ENCODE results near the gene S100A2.

The S100A2 gene

GRCh38 chr1:153543736-153544135, 21.9 kb downstream of the S100A2 start:
- no peak for DNase-seq

GRCh38 chr1:153542956-153543711, 22.5 kb downstream of the S100A2 start:
- no peak for DNase-seq

GRCh38 chr1:153541641-153542590, 23.7 kb downstream of the S100A2 start:
- DNase-seq, result no peak

GRCh38 chr1:153540394-153541361, 25.0 kb downstream of the S100A2 start, which contains the start of gene S100A5:
TSS of gene S100A5 (minus strand) at chr1:153540934. CDS start at chr1:153540191, 743 bp downstream.
- DNase-seq, result no peak

- no peak for DNase-seq
These were observed 26.1 kb downstream of the S100A2 start for GRCh38 chr1:153539395-153540093.

- peak; percentile 74 for DNase-seq
These were observed 27.3 kb downstream of the S100A2 start for GRCh38 chr1:153538315-153538821.

- no peak for DNase-seq
These were observed 28.3 kb downstream of the S100A2 start for GRCh38 chr1:153537376-153537730.

GRCh38 chr1:153536671-153537375, 28.8 kb downstream of the S100A2 start:
- DNase-seq, result no peak

GRCh38 chr1:153536012-153536670, 29.5 kb downstream of the S100A2 start:
- peak; percentile 44 for DNase-seq

- DNase-seq, result no peak
These were observed 30.2 kb downstream of the S100A2 start, which contains the start of gene S100A6 for GRCh38 chr1:153535242-153536011. TSS of gene S100A6 (minus strand) at chr1:153535991. CDS start at chr1:153535339, 652 bp downstream.

GRCh38 chr1:153534925-153535241, 30.8 kb downstream of the S100A2 start:
- DNase-seq, result no peak

GRCh38 chr1:153534226-153534924, 31.3 kb downstream of the S100A2 start:
- DNase-seq, result no peak

GRCh38 chr1:153533689-153534201, 31.9 kb downstream of the S100A2 start:
- DNase-seq, result no peak

GRCh38 chr1:153532769-153533599, 32.7 kb downstream of the S100A2 start:
- peak; percentile 78 for DNase-seq

GRCh38 chr1:153532181-153532580, 33.5 kb downstream of the S100A2 start:
- DNase-seq, result no peak

- no peak for DNase-seq
These were observed 34.0 kb downstream of the S100A2 start for GRCh38 chr1:153531638-153532037.

- no peak for DNase-seq
These were observed 38.0 kb downstream of the S100A2 start for GRCh38 chr1:153527683-153528040.

Data from NCI-H748 treated with DMSO at 0.1 percent for 48 hours (cell line).